HG02763 (cell line): ENCODE results near the gene VCL.
"Not testable (repeated sequence)": the region's sequence is repeated elsewhere in the genome, so short reads cannot be mapped to it uniquely, and the experiment has no call there.

Experiments
- ATAC-seq: cut with Tn5 transposase; IDR thresholded peaks from one replicate; pipeline ENCODE4 v1.9.1; 2021; ENCODE audit warnings: mild to moderate bottlenecking, moderate library complexity; ENCODE audit not compliant: unreplicated experiment

VCL gene

GRCh38 chr10:74146980-74147379 is 149.1 kb downstream of the VCL start:
- ATAC-seq = not testable (repeated sequence)

DNA sequence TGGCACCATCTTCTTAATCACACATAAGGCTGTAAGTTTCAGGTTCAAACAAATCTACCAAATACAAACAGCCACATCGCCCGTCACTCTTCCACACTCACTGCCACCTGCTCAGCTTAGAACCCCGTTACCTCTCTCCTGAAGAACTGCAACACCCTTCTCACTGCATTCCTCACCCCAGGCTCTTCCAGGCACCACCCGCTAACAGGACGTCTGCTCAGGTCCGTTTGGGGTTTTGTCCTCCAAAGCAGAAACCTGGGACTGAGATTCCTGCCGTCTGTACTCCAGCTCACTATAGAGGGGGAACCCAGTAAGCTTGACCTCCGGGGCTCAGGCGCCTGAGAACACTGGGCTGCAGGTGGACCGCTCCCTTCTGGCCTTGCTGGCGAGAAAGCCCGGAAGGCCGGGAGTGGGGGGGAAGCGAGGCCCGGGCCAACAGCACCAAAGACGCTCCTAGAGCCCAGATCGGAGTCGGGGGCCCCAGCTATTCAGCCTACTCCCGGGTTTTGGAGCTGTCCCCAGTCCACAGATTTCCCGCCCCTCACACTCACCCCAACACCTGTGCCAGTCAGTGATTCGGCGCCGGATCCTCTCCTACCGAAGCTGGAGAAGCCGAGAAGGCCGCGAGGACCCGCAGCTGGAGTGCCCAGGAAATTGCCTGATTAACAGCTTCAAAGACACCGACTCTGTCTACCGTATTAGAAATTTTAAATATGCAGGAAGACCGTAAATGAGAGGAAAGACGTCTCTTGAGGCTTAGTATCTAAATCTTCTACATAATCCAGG is 152.5 kb downstream of the VCL start, which contains the start of gene AP3M1:
Gene AP3M1 (minus strand): TSS at position 625 of the 786 bp plus-strand sequence. CDS start 12,449 bp downstream, outside the sequence.
- ATAC-seq = peak; percentile 41

GRCh38 chr10:74150990-74151878 is 153.3 kb downstream of the VCL start, which contains the start of gene ADK:
ADK (plus strand) TSS chr10:74151221; CDS start chr10:74151279, 58 bp downstream.
- peak; percentile 84 for ATAC-seq

DNA sequence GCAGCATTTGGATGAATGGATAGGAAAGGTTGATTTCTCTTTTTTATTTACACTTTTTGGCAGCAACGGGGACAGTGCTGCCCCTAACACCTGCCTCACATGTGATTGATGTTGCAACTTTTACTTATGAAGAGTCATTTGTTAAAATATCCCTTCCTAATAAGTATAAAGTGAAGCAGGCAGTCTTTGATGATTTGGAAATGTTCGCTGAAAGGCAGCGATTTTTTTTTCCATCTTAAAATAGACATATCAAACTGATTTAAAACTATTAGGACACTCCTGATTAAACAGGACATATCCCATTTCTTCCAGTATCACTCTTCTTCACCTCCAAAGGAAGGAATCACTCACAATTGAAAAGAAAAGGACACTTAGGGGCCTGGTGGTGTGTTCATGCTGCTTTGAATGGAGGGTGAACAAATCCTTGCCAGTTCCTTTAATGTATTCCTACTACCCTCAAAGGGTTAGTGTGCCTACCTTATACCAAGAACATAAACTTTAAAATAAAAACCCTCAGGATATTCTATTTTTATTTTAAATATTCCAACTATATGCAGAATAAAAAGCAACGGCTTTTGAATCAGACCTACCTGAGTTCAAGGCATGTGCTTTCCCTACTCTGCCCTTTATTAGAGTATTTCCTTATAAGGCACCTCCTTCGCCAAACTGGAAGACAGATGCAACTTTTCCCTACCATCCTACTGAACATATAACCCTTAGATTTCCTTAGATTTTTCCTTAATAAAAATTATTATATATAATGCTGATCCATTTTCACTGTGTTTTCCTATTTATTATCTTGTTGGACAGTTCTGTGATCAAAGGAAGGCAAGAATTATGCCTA is 154.2 kb downstream of the VCL start:
- ATAC-seq = no peak

DNA sequence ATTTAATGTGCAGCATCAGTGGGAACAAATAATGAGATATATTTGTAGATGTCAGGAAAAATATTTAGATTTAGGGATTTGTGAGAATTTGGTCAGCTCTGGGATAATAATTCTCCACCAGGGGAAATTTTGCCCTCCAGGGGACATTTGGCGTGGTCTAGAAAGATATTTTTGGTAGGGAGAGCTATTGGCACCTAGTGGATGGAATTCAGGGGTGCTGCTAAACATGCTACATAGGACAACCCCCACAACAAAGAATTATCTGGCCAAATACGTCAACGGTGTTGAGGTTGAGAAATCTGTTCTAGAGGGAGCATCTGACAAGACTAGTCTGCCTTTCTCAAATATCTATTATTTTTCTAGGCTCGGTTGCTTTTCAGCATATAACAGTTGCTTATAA is 155.2 kb downstream of the VCL start:
- no peak for ATAC-seq

- no peak for ATAC-seq
These were observed 155.8 kb downstream of the VCL start for GRCh38 chr10:74153676-74154075.

DNA sequence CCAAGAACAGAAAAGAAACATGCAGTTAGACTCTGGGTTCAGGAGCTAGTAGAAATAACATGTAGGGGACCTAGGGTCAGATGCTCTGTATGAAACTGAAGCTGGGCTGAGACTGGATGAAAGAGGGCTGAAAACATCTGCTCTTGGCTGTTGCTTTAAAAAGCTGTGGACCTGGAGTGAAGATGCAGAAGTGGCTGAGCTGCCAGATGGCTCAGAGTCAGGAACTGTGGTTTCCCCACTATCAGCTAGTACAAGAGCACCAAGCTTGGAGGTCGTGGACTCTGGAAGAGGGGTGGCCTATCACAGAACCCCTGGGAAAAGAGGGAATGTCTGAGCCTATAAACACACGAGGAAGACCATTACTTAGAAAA is 159.0 kb downstream of the VCL start:
- no peak for ATAC-seq

- ATAC-seq = no peak
These were observed 162.1 kb downstream of the VCL start for GRCh38 chr10:74160013-74160412.

- ATAC-seq = no peak
These were observed 165.6 kb downstream of the VCL start for GRCh38 chr10:74163319-74164068.

GRCh38 chr10:74164716-74165529 is 167.0 kb downstream of the VCL start:
- ATAC-seq = no peak

- no peak for ATAC-seq
These were observed 167.6 kb downstream of the VCL start for GRCh38 chr10:74165530-74165901.

- ATAC-seq = no peak
These were observed 169.5 kb downstream of the VCL start for GRCh38 chr10:74167443-74167842.
